ENCODE results near the gene NECAB3.
"Not testable (repeated sequence)": the region's sequence is repeated elsewhere in the genome, so short reads cannot be mapped to it uniquely, and the experiment has no call there.

GRCh38 chr20:33698966-33699365 is 24.7 kb upstream of the NECAB3 start:
- TF ChIP-seq EZH2phosphoT487 (conservative IDR thresholded peaks at IDR 0.05; ENCODE audit: low read length) = not testable (repeated sequence)
- TF ChIP-seq, protein P1, sequence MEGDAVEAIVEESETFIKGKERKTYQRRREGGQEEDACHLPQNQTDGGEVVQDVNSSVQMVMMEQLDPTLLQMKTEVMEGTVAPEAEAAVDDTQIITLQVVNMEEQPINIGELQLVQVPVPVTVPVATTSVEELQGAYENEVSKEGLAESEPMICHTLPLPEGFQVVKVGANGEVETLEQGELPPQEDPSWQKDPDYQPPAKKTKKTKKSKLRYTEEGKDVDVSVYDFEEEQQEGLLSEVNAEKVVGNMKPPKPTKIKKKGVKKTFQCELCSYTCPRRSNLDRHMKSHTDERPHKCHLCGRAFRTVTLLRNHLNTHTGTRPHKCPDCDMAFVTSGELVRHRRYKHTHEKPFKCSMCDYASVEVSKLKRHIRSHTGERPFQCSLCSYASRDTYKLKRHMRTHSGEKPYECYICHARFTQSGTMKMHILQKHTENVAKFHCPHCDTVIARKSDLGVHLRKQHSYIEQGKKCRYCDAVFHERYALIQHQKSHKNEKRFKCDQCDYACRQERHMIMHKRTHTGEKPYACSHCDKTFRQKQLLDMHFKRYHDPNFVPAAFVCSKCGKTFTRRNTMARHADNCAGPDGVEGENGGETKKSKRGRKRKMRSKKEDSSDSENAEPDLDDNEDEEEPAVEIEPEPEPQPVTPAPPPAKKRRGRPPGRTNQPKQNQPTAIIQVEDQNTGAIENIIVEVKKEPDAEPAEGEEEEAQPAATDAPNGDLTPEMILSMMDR (IDR thresholded peaks at IDR 0.05; ENCODE audit: insufficient read depth, low read length, poor library complexity, severe bottlenecking) = not testable (repeated sequence)
